ENCODE measurements around the gene BRWD1.

DNA sequence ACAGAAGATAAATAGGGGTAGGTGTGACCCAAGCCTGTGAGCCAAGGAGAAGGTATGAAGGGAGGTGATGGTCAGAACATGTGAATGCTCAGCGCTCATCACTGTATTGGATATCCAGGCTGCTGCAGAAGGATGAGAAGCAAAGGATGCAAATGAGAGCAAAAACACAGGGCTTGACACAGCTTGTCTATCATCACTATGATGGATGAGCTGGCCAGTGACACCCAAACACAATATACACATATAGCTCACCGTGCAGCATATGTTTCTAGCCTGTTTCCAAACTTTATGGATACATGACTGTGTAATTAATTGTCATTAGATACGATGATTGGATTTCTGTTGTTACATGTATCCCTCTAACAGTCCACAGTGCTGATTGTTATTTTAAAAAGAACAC lies 49.3 kb upstream of the BRWD1 start:
- TF ChIP-seq ZFP3 (CRISPR knock-in tag; IDR thresholded peaks at IDR 0.05) (no peak), CSDC2 (CRISPR knock-in tag; IDR thresholded peaks at IDR 0.05) (no peak)

Measured in SK-N-SH treated with all-trans-retinoic acid at 6 μM for 48 hours (cell line).